22Rv1 (cell line): ENCODE results near the gene CRYBG1.
A peak's percentile ranks its signal among the peaks of the same experiment; 100 is the strongest.

Experiments used
- H3K27ac ChIP-seq: fragments of 450-650 bp; 2 replicates; pipeline ENCODE4 v1.5.1; 2017
- CTCF ChIP-seq: fragments of 450-650 bp; IDR thresholded peaks from 2 replicates; pipeline ENCODE4 v1.5.1; 2017; ENCODE audit warnings: mild to moderate bottlenecking
- ZFX ChIP-seq: fragments of 450-650 bp; IDR thresholded peaks from 2 replicates; pipeline ENCODE4 v1.6.1; 2017; ENCODE audit warnings: antibody characterized with exemption, borderline replicate concordance

Gene CRYBG1

GRCh38 chr6:106360989-106361430 is 493 bp downstream of the CRYBG1 start:
- no peak for TF ChIP-seq ZFX
- TF ChIP-seq CTCF, result no peak

GRCh38 chr6:106363401-106364138 is 3.1 kb downstream of the CRYBG1 start:
- H3K27ac ChIP-seq, result no peak overlapping the region
- TF ChIP-seq ZFX (no peak), CTCF (no peak)

More at GRCh38 chr6:106360989-106361430, 493 bp downstream of the CRYBG1 start:
- peak overlapping the region; percentile 5; the same call in 1 of the 2 replicates for H3K27ac ChIP-seq

- TF ChIP-seq CTCF (no peak), ZFX (no peak)
- no peak overlapping the region for H3K27ac ChIP-seq
Measured at GRCh38 chr6:106369739-106370138, 9.2 kb downstream of the CRYBG1 start.

GRCh38 chr6:106370639-106371038 is 10.1 kb downstream of the CRYBG1 start:
- no peak for TF ChIP-seq CTCF
- no peak for TF ChIP-seq ZFX

GRCh38 chr6:106372838-106373501 is 12.5 kb downstream of the CRYBG1 start:
- no peak overlapping the region for H3K27ac ChIP-seq
- TF ChIP-seq CTCF, result no peak
- no peak for TF ChIP-seq ZFX

More at GRCh38 chr6:106370639-106371038, 10.1 kb downstream of the CRYBG1 start:
- H3K27ac ChIP-seq, result no peak overlapping the region

- TF ChIP-seq ZFX, result no peak
- no peak for TF ChIP-seq CTCF
- H3K27ac ChIP-seq, result no peak overlapping the region
Measured at GRCh38 chr6:106373502-106374239, 13.2 kb downstream of the CRYBG1 start.

- H3K27ac ChIP-seq, result no peak overlapping the region
- no peak for TF ChIP-seq CTCF
Measured at GRCh38 chr6:106377061-106377540, 16.6 kb downstream of the CRYBG1 start.
